Anterior cingulate cortex (tissue), 58 donors: ENCODE results near the gene C1orf122.

ENCODE experiments used
- DNase-seq, 58 donors: peaks; one replicate each; lab custom pipeline; 2025; lab: John Stamatoyannopoulos, UW

C1orf122 gene

DNA sequence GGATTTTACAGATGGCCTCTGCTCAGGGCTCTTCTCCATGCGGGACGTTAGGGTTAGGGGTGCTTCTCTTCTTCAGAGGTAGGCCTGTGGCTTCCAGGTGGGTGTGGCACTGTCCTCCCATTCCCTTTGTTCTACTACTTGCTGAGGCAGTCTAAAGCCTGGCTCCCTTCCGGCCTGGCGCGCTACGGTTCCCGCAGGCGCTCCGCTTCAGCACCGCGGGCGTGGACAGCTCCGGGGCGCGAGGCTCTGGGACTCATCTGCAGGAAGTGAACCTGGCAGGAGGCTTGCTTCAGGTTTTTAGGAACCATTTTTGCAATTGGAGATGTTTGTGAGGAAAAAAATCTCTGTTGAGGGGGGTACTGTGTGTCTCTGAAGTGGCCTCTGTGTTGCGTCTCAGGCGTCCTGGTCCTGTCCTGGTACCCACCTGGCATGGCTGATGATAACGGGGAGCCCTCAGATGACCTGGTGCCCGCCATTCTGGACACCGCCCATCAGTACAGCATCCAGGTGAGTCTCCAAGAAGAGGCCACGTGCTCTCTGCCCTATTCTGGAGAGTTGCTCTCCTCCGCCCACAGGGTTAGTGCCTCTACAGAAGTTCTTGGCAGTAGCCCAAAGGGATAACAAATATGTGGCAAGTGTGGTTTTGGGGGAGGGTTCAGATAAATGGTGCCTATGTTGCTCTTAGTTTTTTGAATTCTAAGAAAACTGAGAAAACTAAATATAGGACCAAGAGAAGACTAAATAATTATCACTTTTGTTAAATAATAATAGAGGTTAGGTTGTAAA is 12.1 kb upstream of the C1orf122 start:
- peak in 15 of 58 donors; percentile 3 to 36 (median 7) for DNase-seq

GRCh38 chr1:37797750-37798345 is 9.7 kb upstream of the C1orf122 start:
- DNase-seq: no peak

DNA sequence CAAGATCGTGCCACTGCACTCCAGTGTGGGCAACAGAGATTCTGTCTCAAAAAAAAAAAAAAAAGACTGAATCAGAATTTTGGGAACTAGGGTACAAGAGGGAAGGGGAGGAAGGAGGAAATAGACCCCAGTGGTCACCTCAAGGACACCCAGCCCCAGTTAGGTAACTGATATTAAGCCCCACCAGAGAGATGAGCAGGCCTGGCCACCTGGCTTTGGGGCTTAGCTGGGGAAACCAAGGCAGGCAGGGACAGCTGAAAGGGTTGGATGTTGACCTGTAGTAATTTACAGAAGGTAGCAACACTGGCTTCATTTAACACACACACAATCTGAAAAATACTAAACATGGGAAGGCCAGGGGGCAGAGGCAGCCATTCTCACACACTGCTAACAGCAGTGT is 5.2 kb upstream of the C1orf122 start:
- DNase-seq: no peak

- no peak for DNase-seq
Observed at GRCh38 chr1:37807220-37807554, 403 bp upstream of the C1orf122 start.

- DNase-seq: peak; percentile 32 to 96 (median 86)
Observed at GRCh38 chr1:37808369-37809319, 1.1 kb downstream of the C1orf122 start.

GRCh38 chr1:37809942-37810341 is 2.4 kb downstream of the C1orf122 start:
- DNase-seq: no peak

- DNase-seq: peak in 38 of 58 donors; percentile 9 to 75 (median 42)
Observed at GRCh38 chr1:37811027-37811655, 3.6 kb downstream of the C1orf122 start.

DNA sequence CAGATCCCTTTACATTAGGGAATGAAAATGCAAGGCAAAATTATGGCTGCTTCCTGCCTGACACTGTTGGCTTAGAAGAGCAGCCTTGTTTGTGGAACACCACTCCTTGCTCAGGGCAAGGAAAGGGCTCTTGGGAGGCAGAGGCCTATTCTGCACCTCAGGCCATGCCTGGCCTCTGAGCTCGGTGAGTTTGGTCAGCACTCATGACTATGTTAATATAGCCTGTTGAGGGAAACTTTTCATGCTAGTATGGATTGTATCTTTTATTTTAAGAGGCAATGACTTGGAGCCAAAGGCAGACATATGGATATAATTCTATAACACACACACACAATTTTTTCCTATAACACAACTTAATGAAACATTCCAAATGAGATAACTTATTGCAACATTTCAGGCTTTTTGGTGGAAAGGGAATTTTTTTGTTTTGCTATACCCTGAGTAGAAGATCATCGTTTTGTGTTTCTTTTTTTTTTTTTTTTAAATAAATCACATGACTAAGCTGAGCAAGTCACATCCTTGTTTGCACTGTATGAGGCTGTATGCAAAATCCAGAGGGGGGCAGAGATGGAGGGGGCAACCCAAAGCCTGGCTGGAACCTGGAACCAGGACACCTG is 6.0 kb downstream of the C1orf122 start:
- no peak for DNase-seq

DNA sequence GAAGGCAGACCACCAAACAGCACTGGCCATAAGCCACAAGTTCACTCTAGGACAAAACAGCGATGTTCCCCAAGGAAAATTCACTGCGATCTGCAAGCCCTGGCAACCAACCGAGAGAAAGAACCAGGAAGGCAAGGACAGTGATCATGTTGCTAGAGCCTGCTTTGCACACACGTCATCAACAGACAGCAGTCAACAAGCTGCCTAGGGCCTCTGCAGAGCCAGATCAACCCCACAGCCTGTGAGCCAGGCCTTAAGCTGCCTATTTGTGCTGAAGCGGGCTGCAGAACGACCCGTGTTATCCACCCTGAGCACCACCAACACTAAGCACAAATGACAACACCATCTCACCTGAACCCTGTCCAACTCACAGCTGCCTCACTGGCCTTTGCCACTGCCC is 6.7 kb downstream of the C1orf122 start:
- peak in 36 of 58 donors; percentile 2 to 65 (median 32) for DNase-seq

GRCh38 chr1:37817481-37817880 is 9.9 kb downstream of the C1orf122 start:
- peak in 35 of 58 donors; percentile 5 to 92 (median 46) for DNase-seq

DNA sequence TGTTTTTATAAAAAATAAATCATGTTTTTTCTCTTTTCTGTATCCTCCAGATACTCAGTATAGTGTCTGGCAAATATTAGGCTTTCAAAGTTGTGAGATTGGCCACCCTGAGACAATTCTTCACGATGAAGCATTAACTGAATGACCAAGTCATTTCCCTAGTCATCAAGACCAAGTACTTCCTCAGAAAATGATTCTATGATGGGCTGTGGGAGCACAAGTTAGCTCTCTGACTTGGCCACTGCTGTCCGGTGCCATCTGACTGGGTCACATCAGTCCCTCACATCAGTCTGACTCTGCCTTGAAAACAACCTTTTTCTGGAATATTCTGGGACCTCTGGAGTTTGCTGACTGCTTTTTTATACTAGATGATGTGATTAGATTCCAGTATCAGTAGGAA is 13.9 kb downstream of the C1orf122 start:
- no peak for DNase-seq

GRCh38 chr1:37822906-37823815 is 15.6 kb downstream of the C1orf122 start:
- DNase-seq: no peak

- DNase-seq: no peak
Observed at GRCh38 chr1:37824001-37824400, 16.4 kb downstream of the C1orf122 start.

DNA sequence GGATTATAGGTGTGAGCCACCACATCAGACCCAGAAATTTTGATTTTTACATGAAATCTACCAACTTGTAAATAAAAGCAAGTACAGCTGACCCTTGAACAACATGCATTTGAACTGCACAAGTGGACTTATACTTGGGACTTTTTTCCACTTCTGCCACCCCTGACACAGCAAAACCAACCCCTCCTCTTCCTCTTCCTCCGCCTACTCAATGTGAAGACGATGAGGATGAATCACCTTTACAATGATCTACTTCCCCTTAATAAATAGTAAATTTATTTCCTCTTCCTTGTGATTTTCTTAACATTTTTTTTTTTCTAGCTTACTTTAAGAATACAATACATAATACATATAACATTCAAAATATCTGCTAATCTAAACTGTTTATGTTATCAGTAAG is 17.9 kb downstream of the C1orf122 start:
- no peak for DNase-seq

DNA sequence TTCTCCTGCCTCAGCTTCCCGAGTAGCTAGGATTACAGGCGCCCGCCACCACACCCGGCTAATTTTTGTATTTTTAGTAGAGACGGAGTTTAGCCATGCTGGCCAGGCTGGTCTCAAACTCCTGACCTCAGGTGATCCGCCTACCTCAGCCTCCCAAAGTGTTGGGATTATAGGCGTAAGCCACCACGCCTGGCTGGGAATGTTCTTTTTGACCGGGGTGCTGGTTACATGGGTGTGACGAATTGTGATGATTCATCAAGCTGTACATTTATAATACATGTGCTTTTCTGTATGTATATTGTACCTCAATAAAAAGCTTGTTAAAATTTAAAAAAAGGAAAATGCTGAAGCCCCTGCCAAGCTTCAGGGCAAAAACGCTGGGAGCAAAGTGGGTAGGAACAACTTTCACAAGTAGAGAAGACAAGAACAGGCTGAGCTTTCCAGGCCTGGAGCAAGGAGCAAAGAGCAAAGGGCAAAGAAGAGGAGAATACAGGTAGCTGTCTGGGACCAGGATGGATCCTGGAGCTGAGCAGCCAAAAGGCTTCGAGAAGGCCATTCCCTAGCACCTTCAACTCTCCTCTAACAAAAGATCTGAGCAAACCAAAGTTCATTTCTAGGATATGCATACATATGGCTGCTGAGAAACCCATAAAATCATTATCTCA is 21.0 kb downstream of the C1orf122 start:
- DNase-seq: no peak

DNA sequence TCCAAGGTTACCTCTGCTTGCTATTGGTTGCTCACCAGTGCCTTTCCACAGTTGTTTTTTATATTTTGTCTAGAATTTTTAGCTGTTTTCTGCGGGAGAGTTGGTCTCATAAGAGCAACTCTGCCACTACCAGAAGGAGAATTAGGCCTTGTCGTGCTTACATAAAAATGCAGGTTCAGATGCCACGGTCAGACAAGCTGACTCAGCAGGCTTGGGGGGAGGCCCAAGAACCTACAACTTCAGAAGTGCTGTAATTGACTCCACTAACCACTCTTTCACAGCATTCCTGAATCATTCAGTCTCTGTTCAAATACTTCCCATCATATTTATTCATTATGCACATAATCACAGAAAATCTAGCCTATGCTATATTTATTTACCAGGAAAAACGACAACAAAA is 23.5 kb downstream of the C1orf122 start:
- no peak for DNase-seq

GRCh38 chr1:37831809-37832208 is 24.2 kb downstream of the C1orf122 start:
- DNase-seq: no peak

DNA sequence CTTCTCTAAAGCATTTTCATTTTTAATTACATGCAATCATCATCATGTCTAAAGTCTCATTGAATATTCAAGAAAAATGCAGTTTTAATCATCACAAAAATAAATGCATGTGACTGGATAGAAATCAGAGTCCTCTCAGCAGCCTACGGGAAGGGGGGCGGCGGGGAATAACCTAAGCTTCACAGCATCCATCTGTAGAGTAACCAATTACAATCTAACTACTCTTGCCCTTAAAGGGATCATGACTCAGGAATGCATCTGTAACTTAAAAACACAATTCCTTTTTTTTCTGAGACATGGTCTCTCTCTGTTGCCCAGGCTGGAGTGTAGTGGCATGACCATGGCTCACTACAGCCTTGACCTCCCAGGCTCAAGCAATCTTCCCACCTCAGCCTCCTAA is 29.2 kb downstream of the C1orf122 start:
- no peak for DNase-seq

DNA sequence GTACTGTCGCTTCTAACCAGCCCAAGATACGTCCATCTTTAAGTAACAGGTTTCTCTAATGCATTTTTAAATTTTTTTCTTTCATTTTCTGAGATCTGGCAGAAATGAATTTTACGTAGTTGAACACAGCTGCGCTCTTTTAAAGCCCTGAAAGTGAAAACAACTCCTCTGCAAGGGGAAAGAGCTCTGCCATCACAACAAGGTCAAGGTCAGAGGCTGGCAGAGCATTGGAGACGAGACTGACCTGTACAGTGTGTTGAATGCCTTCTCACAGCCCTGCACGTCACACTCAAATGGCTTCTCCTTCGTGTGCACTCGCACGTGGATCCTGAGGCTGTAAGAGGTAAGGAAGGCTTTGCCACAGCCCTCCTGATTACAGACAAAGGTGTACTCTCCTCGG is 32.1 kb downstream of the C1orf122 start:
- no peak for DNase-seq
